Parathyroid adenoma (tissue), 2 donors: ENCODE data around the gene PSD.

Source experiments
- H2AFZ ChIP-seq: fragments of 300-600 bp; sonication (generic); one replicate; pipeline ENCODE4 v1.7.0; 2017; ENCODE audit warnings: antibody characterized with exemption, mild to moderate bottlenecking
- H3K27ac ChIP-seq: fragments of 300-600 bp; sonication (generic); one replicate; pipeline ENCODE4 v1.7.0; 2017
- H3K27me3 ChIP-seq: fragments of 300-600 bp; sonication (generic); one replicate; pipeline ENCODE4 v1.7.0; 2017; ENCODE audit warnings: low read length; ENCODE audit not compliant: control insufficient read depth, insufficient read depth
- H3K36me3 ChIP-seq: fragments of 300-600 bp; sonication (generic); one replicate; pipeline ENCODE4 v1.7.0; 2017; ENCODE audit warnings: low read length; ENCODE audit not compliant: control insufficient read depth, insufficient read depth
- H3K4me1 ChIP-seq: fragments of 300-600 bp; sonication (generic); one replicate; pipeline ENCODE4 v1.7.0; 2017; ENCODE audit warnings: control low read depth
- H3K4me2 ChIP-seq: fragments of 300-600 bp; sonication (generic); one replicate; pipeline ENCODE4 v1.7.0; 2017; ENCODE audit warnings: low read length
- H3K4me3 ChIP-seq: fragments of 300-600 bp; sonication (generic); one replicate; pipeline ENCODE4 v1.7.0; 2017; ENCODE audit warnings: low read depth, low read length
- H3K79me2 ChIP-seq: fragments of 300-600 bp; sonication (generic); one replicate; pipeline ENCODE4 v1.7.0; 2017; ENCODE audit warnings: control low read depth
- H3K9ac ChIP-seq: fragments of 300-600 bp; sonication (generic); one replicate; pipeline ENCODE4 v1.7.0; 2017; ENCODE audit warnings: mild to moderate bottlenecking
- H3K9me3 ChIP-seq: fragments of 300-600 bp; sonication (generic); one replicate; pipeline ENCODE4 v1.7.0; 2017; ENCODE audit warnings: low read length; ENCODE audit not compliant: control insufficient read depth
- CTCF ChIP-seq: fragments of 300-600 bp; sonication (generic); IDR thresholded peaks from one replicate; pipeline ENCODE4 v1.7.0; 2017; ENCODE audit warnings: antibody characterized with exemption, mild to moderate bottlenecking
- donor health status: primary hyperparathyroidism.

PSD gene

GRCh38 chr10:102444851-102445250 is 26.3 kb upstream of the PSD start:
- H3K79me2 ChIP-seq: no peaks in the 10 kb centered on the region
- H3K27ac ChIP-seq: no peak overlapping the region
- no peaks in the 10 kb centered on the region for H3K27me3 ChIP-seq
- no peak for TF ChIP-seq CTCF
- no peaks in the 10 kb centered on the region for H3K36me3 ChIP-seq
- H3K9me3 ChIP-seq: no peaks in the 10 kb centered on the region
- H3K9ac ChIP-seq: no peak overlapping the region
- H3K4me3 ChIP-seq: no peak overlapping the region
- H3K4me1 ChIP-seq: no peaks in the 10 kb centered on the region
- H2AFZ ChIP-seq: no peak overlapping the region
- no peak overlapping the region for H3K4me2 ChIP-seq

DNA sequence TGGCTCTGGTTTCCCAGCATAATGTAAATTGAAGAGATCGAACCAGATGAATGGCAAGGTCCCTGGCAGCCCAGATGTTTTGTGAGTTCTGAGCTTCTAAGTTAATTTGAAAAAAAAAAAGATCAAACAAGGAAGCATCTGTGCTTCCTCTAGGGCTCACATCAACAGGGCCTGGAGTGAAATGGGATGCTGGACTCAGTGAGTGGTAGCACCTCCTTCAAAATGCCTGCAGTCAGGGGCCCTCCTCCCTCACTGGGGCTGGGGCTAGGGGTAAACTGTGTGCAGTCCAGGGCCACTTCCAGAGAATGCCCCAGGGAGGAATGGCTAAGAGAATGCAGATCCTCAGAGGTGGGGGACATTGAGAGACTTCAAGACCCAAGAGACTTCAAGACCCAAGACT is 19.8 kb upstream of the PSD start:
- H3K9ac ChIP-seq: no peak overlapping the region
- no peaks in the 10 kb centered on the region for H3K79me2 ChIP-seq
- H3K4me3 ChIP-seq: no peak overlapping the region
- no peaks in the 10 kb centered on the region for H3K27me3 ChIP-seq
- H3K9me3 ChIP-seq: no peaks in the 10 kb centered on the region
- H3K4me2 ChIP-seq: no peak overlapping the region
- no peaks in the 10 kb centered on the region for H3K4me1 ChIP-seq
- no peaks in the 10 kb centered on the region for H3K36me3 ChIP-seq
- no peak for TF ChIP-seq CTCF
- H3K27ac ChIP-seq: no peak overlapping the region
- H2AFZ ChIP-seq: no peak overlapping the region

DNA sequence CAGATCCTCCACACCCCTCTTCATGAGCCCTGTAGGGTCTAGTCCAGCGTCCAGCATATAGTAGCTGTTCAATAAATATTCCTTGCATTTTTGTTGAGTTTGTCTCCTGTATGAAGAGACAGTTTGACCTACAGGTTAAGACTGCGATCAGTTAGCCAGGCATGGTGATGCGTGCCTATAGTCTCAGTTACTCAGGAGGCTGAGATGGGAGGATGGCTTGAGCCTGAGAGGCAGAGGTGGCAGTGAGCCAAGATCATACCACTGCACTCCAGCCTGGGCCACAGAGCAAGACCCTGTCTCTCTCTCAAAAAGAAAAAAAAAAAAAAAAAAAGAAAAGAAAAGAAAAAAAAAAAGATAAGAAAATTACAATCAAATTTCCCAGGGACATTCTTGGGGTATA is 18.9 kb upstream of the PSD start:
- no peaks in the 10 kb centered on the region for H3K79me2 ChIP-seq
- H3K36me3 ChIP-seq: no peaks in the 10 kb centered on the region
- H3K9ac ChIP-seq: no peak overlapping the region
- TF ChIP-seq CTCF: no peak
- H3K27me3 ChIP-seq: no peaks in the 10 kb centered on the region
- H2AFZ ChIP-seq: no peak overlapping the region
- no peak overlapping the region for H3K4me2 ChIP-seq
- H3K27ac ChIP-seq: no peak overlapping the region
- no peaks in the 10 kb centered on the region for H3K9me3 ChIP-seq
- H3K4me1 ChIP-seq: no peaks in the 10 kb centered on the region
- H3K4me3 ChIP-seq: no peak overlapping the region

DNA sequence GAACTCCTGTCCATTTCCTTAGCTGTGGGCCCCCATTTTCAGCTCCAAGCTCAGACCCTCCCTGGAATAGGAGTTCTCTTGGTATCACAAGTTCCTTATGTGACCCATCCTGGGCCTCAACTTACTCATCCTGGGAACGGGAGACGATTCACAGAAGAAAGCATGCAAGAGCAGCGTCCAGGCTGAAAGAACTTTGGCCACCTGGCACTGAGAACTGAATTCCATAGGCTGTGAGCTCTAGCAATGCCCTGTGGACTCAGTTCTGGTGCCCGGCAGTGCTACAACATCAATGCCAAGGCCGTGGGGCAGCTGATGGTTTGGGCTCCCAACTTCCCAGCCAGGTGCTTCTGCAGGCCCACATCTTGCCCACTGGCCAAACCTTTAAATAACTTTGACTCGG is 17.7 kb upstream of the PSD start:
- peaks cover 9% of the 10 kb centered on the region for H3K79me2 ChIP-seq
- H3K4me1 ChIP-seq: peaks cover 4% of the 10 kb centered on the region
- no peak overlapping the region for H3K4me2 ChIP-seq
- no peak for TF ChIP-seq CTCF
- H3K4me3 ChIP-seq: no peak overlapping the region
- H3K27me3 ChIP-seq: no peaks in the 10 kb centered on the region
- no peaks in the 10 kb centered on the region for H3K9me3 ChIP-seq
- no peak overlapping the region for H3K9ac ChIP-seq
- no peaks in the 10 kb centered on the region for H3K36me3 ChIP-seq
- H3K27ac ChIP-seq: no peak overlapping the region
- no peak overlapping the region for H2AFZ ChIP-seq

GRCh38 chr10:102435529-102436233 is 17.1 kb upstream of the PSD start:
- Histone ChIP-seq H3K4me1 (peaks cover 4% of the 10 kb centered on the region), H3K27me3 (no peaks in the 10 kb centered on the region), H3K9ac (no peak overlapping the region), H2AFZ (no peak overlapping the region), H3K36me3 (no peaks in the 10 kb centered on the region), H3K27ac (no peak overlapping the region), H3K4me3 (no peak overlapping the region), H3K79me2 (peaks cover 9% of the 10 kb centered on the region), H3K4me2 (no peak overlapping the region), H3K9me3 (no peaks in the 10 kb centered on the region)
- no peak for TF ChIP-seq CTCF
